Gastrocnemius medialis (tissue), 4 donors: ENCODE results near the gene ADCY9. TPM values are rescaled to one million over a fixed set of nuclear protein-coding genes. Genes with fewer than 3 reads are reported as not detected.

Source experiments
- ATAC-seq, 2 donors: fragments of 150-250 bp; one replicate each; pipeline ENCODE4 v1.9.1; 2016
- DNase-seq, 2 donors: peaks; one replicate each; pipeline ENCODE4 v3.0.0-alpha.2; 2019
- H3K27ac ChIP-seq, 4 donors: fragments of 200-600 bp; sonication (generic); 1 replicate in 1 of 4; 2 replicates in 3 of 4; pipeline ENCODE4 v1.5.1; 2016 to 2018; ENCODE audit warnings: mild to moderate bottlenecking in 2 of 4, moderate library complexity in 1 of 4
- H3K27me3 ChIP-seq, 3 donors: fragments of 200-600 bp; sonication (generic) in 2 of 3; 1 replicate in 1 of 3; 2 replicates in 2 of 3; pipeline versions ENCODE4 v1.5.1 to v1.6.0; 2016 to 2019; ENCODE audit warnings: mild to moderate bottlenecking in 1 of 3, moderate library complexity in 1 of 3
- H3K36me3 ChIP-seq, 2 donors: fragments of 200-600 bp; sonication (generic) in 1 of 2; one replicate each; pipeline ENCODE4 v1.5.1; 2017 to 2018
- H3K4me1 ChIP-seq, 2 donors: fragments of 200-600 bp; sonication (generic) in 1 of 2; one replicate each; pipeline ENCODE4 v1.5.1; 2016 to 2017; ENCODE audit warnings: mild to moderate bottlenecking in 2 of 2
- H3K4me3 ChIP-seq, 4 donors: fragments of 200-600 bp; sonication (generic) in 3 of 4; 1 replicate in 1 of 4; 2 replicates in 3 of 4; pipeline ENCODE4 v1.5.1; 2016 to 2019; ENCODE audit warnings: mild to moderate bottlenecking in 2 of 4
- H3K9me3 ChIP-seq, 3 donors: fragments of 200-600 bp; sonication (generic) in 2 of 3; 1 replicate in 1 of 3; 2 replicates in 2 of 3; pipeline ENCODE4 v1.5.1; 2016 to 2019
- POLR2A ChIP-seq, 2 donors: fragments of 450-650 bp; IDR thresholded peaks; one replicate each; pipeline ENCODE4 v1.6.1; 2017; ENCODE audit warnings: antibody characterized with exemption in 2 of 2, mild to moderate bottlenecking in 2 of 2, moderate library complexity in 2 of 2
- in situ Hi-C, 4 donors: fragments of 200-750 bp; cut with MboI; loops; one replicate each; pipeline versions ENCODE4 v1.15.0 to v1.8.0; 2017; ENCODE audit warnings: low sequenced_read_pairs in 4 of 4
- intact Hi-C: fragments of 100-400 bp; cut with DNase I; formaldehyde crosslinking; loops from one replicate; pipeline ENCODE4 v1.15.1; 2023; ENCODE audit warnings: low total_unique reads
- total RNA-seq, 4 donors: library from RNA; depleted of rRNA; stranded (reverse); fragments of >200 nt; gene quantifications; one replicate each; pipeline versions ENCODE4 v1.1.0 to v1.2.3, GENCODE V29; 2016
- TF ChIP-seq, protein P1 (sequence below), 5 experiments: fragments of 450-650 bp in 3 of 5; fragments of 200-600 bp in 2 of 5; sonication (generic) in 2 of 5; IDR thresholded peaks in 4 of 5; conservative IDR thresholded peaks in 1 of 5; 1 replicate in 4 of 5; 2 replicates in 1 of 5; pipeline ENCODE4 v1.5.1; 2016 to 2019; ENCODE audit warnings: antibody characterized with exemption in 5 of 5, mild to moderate bottlenecking in 3 of 5, moderate library complexity in 3 of 5

ADCY9 gene
- total RNA-seq, 4 donors from 2014 or later, result 84.9 to 223 (median 163) TPM

DNA sequence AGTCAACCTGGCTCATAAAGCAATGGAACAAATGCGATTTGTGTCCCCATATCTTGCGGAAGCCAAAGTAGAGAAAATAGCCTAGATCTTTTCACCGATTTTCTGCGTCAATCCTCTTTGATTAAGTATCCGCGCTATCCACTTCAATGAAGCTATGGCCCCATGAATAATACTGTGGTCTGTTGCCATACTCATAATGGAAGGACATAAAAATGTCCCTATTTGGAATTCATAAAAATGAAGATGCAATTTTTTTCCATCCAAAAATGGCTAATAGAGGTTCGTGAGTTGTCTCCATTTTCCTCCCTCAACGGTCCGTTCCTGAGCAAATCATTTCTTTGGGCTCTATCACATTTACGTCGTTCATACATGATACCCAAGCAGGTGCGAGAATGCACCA, 25.4 kb upstream of the ADCY9 start:
- H3K4me1 ChIP-seq, result no peaks in the 10 kb centered on the region
- H3K27ac ChIP-seq, result no peak overlapping the region
- H3K27me3 ChIP-seq, result no peaks in the 10 kb centered on the region
- intact Hi-C loops, result no loop called here
- H3K9me3 ChIP-seq, result no peaks in the 10 kb centered on the region
- no peaks in the 10 kb centered on the region for H3K36me3 ChIP-seq
- TF ChIP-seq, protein P1, sequence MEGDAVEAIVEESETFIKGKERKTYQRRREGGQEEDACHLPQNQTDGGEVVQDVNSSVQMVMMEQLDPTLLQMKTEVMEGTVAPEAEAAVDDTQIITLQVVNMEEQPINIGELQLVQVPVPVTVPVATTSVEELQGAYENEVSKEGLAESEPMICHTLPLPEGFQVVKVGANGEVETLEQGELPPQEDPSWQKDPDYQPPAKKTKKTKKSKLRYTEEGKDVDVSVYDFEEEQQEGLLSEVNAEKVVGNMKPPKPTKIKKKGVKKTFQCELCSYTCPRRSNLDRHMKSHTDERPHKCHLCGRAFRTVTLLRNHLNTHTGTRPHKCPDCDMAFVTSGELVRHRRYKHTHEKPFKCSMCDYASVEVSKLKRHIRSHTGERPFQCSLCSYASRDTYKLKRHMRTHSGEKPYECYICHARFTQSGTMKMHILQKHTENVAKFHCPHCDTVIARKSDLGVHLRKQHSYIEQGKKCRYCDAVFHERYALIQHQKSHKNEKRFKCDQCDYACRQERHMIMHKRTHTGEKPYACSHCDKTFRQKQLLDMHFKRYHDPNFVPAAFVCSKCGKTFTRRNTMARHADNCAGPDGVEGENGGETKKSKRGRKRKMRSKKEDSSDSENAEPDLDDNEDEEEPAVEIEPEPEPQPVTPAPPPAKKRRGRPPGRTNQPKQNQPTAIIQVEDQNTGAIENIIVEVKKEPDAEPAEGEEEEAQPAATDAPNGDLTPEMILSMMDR (IDR thresholded peaks at IDR 0.05 in 4 of 5, conservative IDR thresholded peaks at IDR 0.05 in 1 of 5), result no peak
- no peak for TF ChIP-seq POLR2A (IDR thresholded peaks at IDR 0.05)
- DNase-seq (no peak), ATAC-seq (no peak)
- H3K4me3 ChIP-seq, result no peak overlapping the region
- in situ Hi-C loops, result no loop called here

DNA sequence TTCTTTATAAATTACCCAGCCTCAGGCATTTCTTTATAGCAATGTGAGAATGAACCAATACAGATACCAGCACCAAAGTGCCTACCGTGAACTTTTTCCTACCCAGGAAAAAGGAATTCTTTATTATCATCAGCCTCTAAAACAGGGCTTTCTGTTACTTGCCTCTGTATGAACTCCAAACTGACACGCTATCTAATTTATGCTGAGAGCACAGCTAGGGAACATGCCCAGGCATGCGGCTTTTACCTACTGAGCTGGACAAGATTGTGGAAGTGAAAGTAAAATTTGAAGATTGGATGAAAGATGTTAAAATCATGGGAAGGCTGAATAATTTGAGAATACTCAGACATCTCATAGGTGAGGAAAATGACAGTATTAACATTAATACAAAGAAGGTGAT, 24.4 kb upstream of the ADCY9 start:
- Histone ChIP-seq H3K27ac (no peak overlapping the region), H3K9me3 (no peaks in the 10 kb centered on the region), H3K27me3 (no peaks in the 10 kb centered on the region), H3K4me1 (no peaks in the 10 kb centered on the region), H3K4me3 (no peak overlapping the region), H3K36me3 (no peaks in the 10 kb centered on the region)
- no peak for DNase-seq
- no peak for ATAC-seq
- TF ChIP-seq, protein P1 (IDR thresholded peaks at IDR 0.05 in 4 of 5, conservative IDR thresholded peaks at IDR 0.05 in 1 of 5), result no peak
- no peak for TF ChIP-seq POLR2A (IDR thresholded peaks at IDR 0.05)
- in situ Hi-C loops (no loop called here), intact Hi-C loops (no loop called here)

DNA sequence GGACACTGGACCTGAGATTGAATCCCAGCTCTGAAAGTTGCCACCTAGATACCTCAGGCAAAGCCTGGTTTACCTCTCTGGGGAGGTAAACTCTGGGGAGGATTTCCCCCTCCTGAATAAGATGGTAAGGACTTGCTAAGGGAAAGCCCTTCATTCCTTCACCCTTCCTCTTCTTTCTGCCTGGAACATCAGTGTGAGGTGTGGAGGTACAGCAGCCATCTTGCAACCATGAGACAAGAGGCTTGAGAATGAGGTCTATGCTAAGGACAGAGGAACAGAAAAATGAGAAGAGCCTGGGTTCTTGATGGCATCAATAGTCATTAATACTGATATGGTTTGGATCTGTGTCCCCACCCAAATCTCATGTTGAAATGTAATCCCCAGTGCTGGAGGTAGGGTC, 23.7 kb upstream of the ADCY9 start:
- no peaks in the 10 kb centered on the region for H3K9me3 ChIP-seq
- intact Hi-C loops (no loop called here), in situ Hi-C loops (no loop called here)
- ATAC-seq (no peak), DNase-seq (no peak)
- TF ChIP-seq POLR2A (IDR thresholded peaks at IDR 0.05), result no peak
- TF ChIP-seq, protein P1 (IDR thresholded peaks at IDR 0.05 in 4 of 5, conservative IDR thresholded peaks at IDR 0.05 in 1 of 5), result no peak
- H3K27ac ChIP-seq, result no peak overlapping the region
- H3K4me1 ChIP-seq, result no peaks in the 10 kb centered on the region
- H3K36me3 ChIP-seq, result no peaks in the 10 kb centered on the region
- no peaks in the 10 kb centered on the region for H3K27me3 ChIP-seq
- H3K4me3 ChIP-seq, result no peak overlapping the region

DNA sequence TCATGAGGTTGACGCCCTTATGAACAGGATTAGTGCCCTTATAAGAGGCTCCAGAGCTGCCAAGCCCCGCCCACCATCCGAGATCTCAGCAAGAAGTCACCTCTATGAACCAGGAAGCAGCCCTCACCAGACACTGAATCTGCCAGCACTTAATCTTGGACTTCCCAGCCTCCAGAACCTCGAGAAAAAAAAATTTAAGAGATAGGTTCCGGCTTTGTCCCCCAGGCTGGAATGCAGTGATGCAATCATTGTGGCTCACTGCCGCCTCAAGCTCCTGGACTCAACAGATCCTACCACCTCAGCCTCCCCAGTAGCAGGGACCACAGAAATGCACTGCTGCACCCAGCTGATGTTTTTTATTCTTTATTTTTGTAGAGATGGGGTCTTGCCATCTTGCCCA, 22.5 kb upstream of the ADCY9 start:
- intact Hi-C loops, result no loop called here
- TF ChIP-seq POLR2A (IDR thresholded peaks at IDR 0.05), result no peak
- TF ChIP-seq, protein P1 (IDR thresholded peaks at IDR 0.05 in 4 of 5, conservative IDR thresholded peaks at IDR 0.05 in 1 of 5), result no peak
- Histone ChIP-seq H3K27me3 (no peaks in the 10 kb centered on the region), H3K9me3 (no peaks in the 10 kb centered on the region), H3K4me3 (no peak overlapping the region), H3K4me1 (no peaks in the 10 kb centered on the region), H3K36me3 (no peaks in the 10 kb centered on the region), H3K27ac (no peak overlapping the region)
- ATAC-seq (no peak), DNase-seq (no peak)
- in situ Hi-C loops, result no loop called here

DNA sequence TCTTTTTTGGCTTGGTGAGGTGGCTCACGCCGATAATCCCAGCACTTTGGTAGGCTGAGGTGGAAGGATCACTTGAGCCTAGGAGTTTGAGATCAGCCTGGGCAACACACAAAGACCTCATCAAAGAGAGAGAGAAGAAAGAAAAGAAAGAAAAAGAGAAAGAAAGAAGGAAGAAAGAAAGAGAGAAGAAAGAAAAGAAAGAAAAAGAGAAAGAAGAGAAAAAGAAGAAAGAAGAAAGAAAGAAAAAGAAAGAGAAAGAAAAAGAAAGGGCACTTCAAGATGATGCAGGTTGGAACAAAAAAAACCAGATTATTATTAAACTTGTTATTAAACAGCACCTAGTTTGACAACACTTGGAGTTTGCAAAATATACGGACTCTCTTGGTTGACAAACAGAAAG, 21.2 kb upstream of the ADCY9 start:
- intact Hi-C loops, result no loop called here
- no peaks in the 10 kb centered on the region for H3K27me3 ChIP-seq
- H3K4me1 ChIP-seq, result no peaks in the 10 kb centered on the region
- H3K9me3 ChIP-seq, result no peaks in the 10 kb centered on the region
- H3K27ac ChIP-seq, result no peak overlapping the region
- DNase-seq (no peak), ATAC-seq (no peak)
- in situ Hi-C loops, result no loop called here
- TF ChIP-seq POLR2A (IDR thresholded peaks at IDR 0.05), result no peak
- TF ChIP-seq, protein P1 (IDR thresholded peaks at IDR 0.05 in 4 of 5, conservative IDR thresholded peaks at IDR 0.05 in 1 of 5), result no peak
- no peak overlapping the region for H3K4me3 ChIP-seq
- H3K36me3 ChIP-seq, result no peaks in the 10 kb centered on the region
